H1 (cell line): ENCODE results near the gene EPS8. TPM values are rescaled to one million over a fixed set of nuclear protein-coding genes. Genes with fewer than 3 reads are reported as not detected.

ENCODE experiments used
- CTCF ChIA-PET: fragments of 300-600 bp; sonication (Branson Sonifier 250); formaldehyde crosslinking; loops from one replicate; lab custom pipeline; 2021; ENCODE audit not compliant: partially characterized antibody; lab: Charles Lee
- POLR2A ChIA-PET: fragments of 300-600 bp; sonication (Branson Sonifier 250); formaldehyde crosslinking; loops from one replicate; lab custom pipeline; 2021; ENCODE audit warnings: inconsistent platforms; ENCODE audit not compliant: partially characterized antibody; lab: Charles Lee
- DNase-seq, 2 experiments: peaks; one replicate each; pipeline versions ENCODE4 v3.0.0 to v3.0.0-alpha.2; 2010 to 2022; ENCODE audit warnings: low spot score in 2 of 2, low read depth in 1 of 2, mixed read lengths in 1 of 2
- FAIRE-seq: peaks from 2 replicates; lab custom pipeline; 2011; peaks lifted over from hg19 to GRCh38; lab: Jason Lieb, UNC
- H2AFZ ChIP-seq: 2 replicates; pipeline ENCODE4 v1.8.1; 2012; ENCODE audit warnings: low read length, inconsistent platforms
- H2AK5ac ChIP-seq: 2 replicates; pipeline ENCODE4 v1.6.1; 2013; ENCODE audit warnings: low read depth, low read length
- H2BK120ac ChIP-seq: replicated peaks from 2 replicates; pipeline ENCODE3; 2013; ENCODE audit warnings: low read depth, low read length, inconsistent platforms
- H2BK12ac ChIP-seq: 2 replicates; pipeline ENCODE4 v1.6.1; 2013; ENCODE audit warnings: low read depth, low read length
- H2BK15ac ChIP-seq: 2 replicates; pipeline ENCODE4 v1.6.1; 2013; ENCODE audit warnings: low read length
- H2BK20ac ChIP-seq: 2 replicates; pipeline ENCODE4 v1.6.1; 2013; ENCODE audit warnings: low read length
- H2BK5ac ChIP-seq: 2 replicates; pipeline ENCODE4 v1.6.1; 2013; ENCODE audit warnings: low read depth, low read length
- H3K14ac ChIP-seq: 2 replicates; pipeline ENCODE4 v1.6.1; 2013; ENCODE audit warnings: inconsistent platforms; ENCODE audit not compliant: insufficient read length
- H3K18ac ChIP-seq: 2 replicates; pipeline ENCODE4 v1.6.1; 2013; ENCODE audit warnings: low read length; ENCODE audit errors: extremely low read depth
- H3K23ac ChIP-seq: 2 replicates; pipeline ENCODE4 v1.6.1; 2013; ENCODE audit warnings: inconsistent platforms; ENCODE audit not compliant: insufficient read length
- H3K23me2 ChIP-seq: 2 replicates; pipeline ENCODE4 v1.6.1; 2013; ENCODE audit warnings: low read depth, low read length
- H3K27ac ChIP-seq: 2 replicates; pipeline ENCODE4 v1.6.1; 2011; ENCODE audit warnings: low read depth, low read length, inconsistent platforms
- H3K27me3 ChIP-seq, 4 experiments: replicated peaks in 1 of 4; 1 replicate in 1 of 4; 2 replicates in 3 of 4; pipeline versions ENCODE4 v1.6.1 to v1.8.1; 2011 to 2013; ENCODE audit warnings: low read length in 3 of 4, mild to moderate bottlenecking in 3 of 4, inconsistent platforms in 2 of 4, mixed read lengths in 2 of 4, moderate library complexity in 1 of 4; ENCODE audit not compliant: control insufficient read depth in 3 of 4, insufficient read depth in 3 of 4; ENCODE audit errors: extremely low read depth in 1 of 4
- H3K36me3 ChIP-seq, 4 experiments: 2 replicates each; pipeline versions ENCODE4 v1.6.1 to v1.8.1; 2011 to 2013; ENCODE audit warnings: mild to moderate bottlenecking in 4 of 4, low read length in 3 of 4, moderate library complexity in 2 of 4, control low read depth in 1 of 4, inconsistent platforms in 1 of 4; ENCODE audit not compliant: insufficient read depth in 4 of 4, control insufficient read depth in 2 of 4
- H3K4ac ChIP-seq: replicated peaks from 2 replicates; pipeline ENCODE3; 2013; ENCODE audit warnings: low read length, low read depth, mixed read lengths, inconsistent platforms; ENCODE audit not compliant: insufficient read length
- H3K4me1 ChIP-seq, 4 experiments: replicated peaks in 1 of 4; 1 replicate in 1 of 4; 2 replicates in 3 of 4; pipeline versions ENCODE4 v1.6.1 to v1.8.1; 2011 to 2013; ENCODE audit warnings: low read length in 3 of 4, inconsistent platforms in 2 of 4, mixed read lengths in 1 of 4; ENCODE audit not compliant: insufficient read depth in 4 of 4, control insufficient read depth in 3 of 4
- H3K4me2 ChIP-seq, 2 experiments: 2 replicates each; pipeline versions ENCODE4 v1.6.1 to v1.8.1; 2011 to 2013; ENCODE audit warnings: low read depth in 2 of 2, low read length in 2 of 2, control low read depth in 1 of 2, inconsistent platforms in 1 of 2, mild to moderate bottlenecking in 1 of 2; ENCODE audit not compliant: insufficient read depth in 1 of 2
- H3K4me3 ChIP-seq, 4 experiments: fragments of 200-600, 300-600 bp in 1 of 4; sonication (generic), shearing (Covaris generic), sonication (Bioruptor Twin) in 1 of 4; 2 replicates each; pipeline versions ENCODE4 v1.5.1 to v1.8.1; 2011 to 2016; ENCODE audit warnings: low read length in 4 of 4, low read depth in 3 of 4, control low read depth in 2 of 4, inconsistent platforms in 2 of 4, mild to moderate bottlenecking in 2 of 4, mixed read lengths in 1 of 4, moderate library complexity in 1 of 4; ENCODE audit not compliant: insufficient read depth in 2 of 4; ENCODE audit errors: extremely low read depth in 1 of 4
- H3K56ac ChIP-seq: replicated peaks from 2 replicates; pipeline ENCODE3; 2013; ENCODE audit warnings: low read depth, mild to moderate bottlenecking, mixed read lengths, low read length, inconsistent platforms; ENCODE audit not compliant: insufficient read length
- H3K79me1 ChIP-seq: 2 replicates; pipeline ENCODE4 v1.6.1; 2013; ENCODE audit warnings: low read depth, low read length, control low read depth
- H3K79me2 ChIP-seq, 2 experiments: 2 replicates each; pipeline versions ENCODE4 v1.6.1 to v1.8.1; 2012 to 2013; ENCODE audit warnings: low read length in 2 of 2, mild to moderate bottlenecking in 2 of 2, inconsistent platforms in 1 of 2; ENCODE audit not compliant: insufficient read depth in 2 of 2, control insufficient read depth in 1 of 2
- H3K9ac ChIP-seq, 4 experiments: replicated peaks in 1 of 4; 1 replicate in 1 of 4; 2 replicates in 3 of 4; pipeline versions ENCODE4 v1.6.1 to v1.8.1; 2011 to 2013; ENCODE audit warnings: low read depth in 3 of 4, low read length in 3 of 4, control low read depth in 2 of 4, mild to moderate bottlenecking in 2 of 4, moderate library complexity in 2 of 4, inconsistent platforms in 1 of 4; ENCODE audit errors: extremely low read depth in 1 of 4
- H3K9me3 ChIP-seq, 2 experiments: 2 replicates each; pipeline versions ENCODE4 v1.6.1 to v1.8.1; 2012 to 2013; ENCODE audit warnings: mild to moderate bottlenecking in 2 of 2, moderate library complexity in 2 of 2, control low read depth in 1 of 2, inconsistent platforms in 1 of 2, low read depth in 1 of 2, low read length in 1 of 2, mixed read lengths in 1 of 2; ENCODE audit not compliant: insufficient read depth in 2 of 2
- H4K20me1 ChIP-seq, 2 experiments: replicated peaks in 1 of 2; 2 replicates each; pipeline versions ENCODE3 to v1.8.1; 2011 to 2013; ENCODE audit warnings: inconsistent platforms in 2 of 2, low read length in 2 of 2, mild to moderate bottlenecking in 1 of 2; ENCODE audit not compliant: insufficient read depth in 2 of 2, control insufficient read depth in 1 of 2
- H4K5ac ChIP-seq: 2 replicates; pipeline ENCODE4 v1.6.1; 2013; ENCODE audit warnings: low read length, low read depth, mixed read lengths, inconsistent platforms; ENCODE audit not compliant: insufficient read length
- H4K8ac ChIP-seq: 2 replicates; pipeline ENCODE4 v1.8.0; 2013; ENCODE audit warnings: mild to moderate bottlenecking, moderate library complexity, low read length, inconsistent platforms; ENCODE audit not compliant: insufficient read depth; ENCODE audit errors: extremely low read depth
- H4K91ac ChIP-seq: replicated peaks from 2 replicates; pipeline ENCODE3; 2013; ENCODE audit warnings: low read length, mixed read lengths, inconsistent platforms; ENCODE audit not compliant: insufficient read length
- CBX5 ChIP-seq: fragments of 300-800, 300-1000 bp; sonication (generic); IDR thresholded peaks from 2 replicates; pipeline ENCODE4 v1.7.1; 2016; ENCODE audit warnings: antibody characterized with exemption, low read length, low read depth
- RXRA ChIP-seq: IDR thresholded peaks from 2 replicates; pipeline ENCODE4 v1.6.1; 2011; ENCODE audit warnings: low read depth, mild to moderate bottlenecking, low read length, moderate library complexity; ENCODE audit not compliant: insufficient read depth
- TEAD4 ChIP-seq: IDR thresholded peaks from 2 replicates; pipeline ENCODE4 v1.6.1; 2012; ENCODE audit warnings: low read depth, low read length, inconsistent platforms, mixed read lengths
- ZNF274 ChIP-seq: IDR thresholded peaks from 2 replicates; pipeline ENCODE4 v1.7.0; 2012; ENCODE audit warnings: low read length, borderline replicate concordance; ENCODE audit errors: extremely low read depth
- WGBS, 2 experiments: shearing (Covaris generic) in 1 of 2; methylation state at CpG; one replicate each; pipeline versions ENCODE4 v1.1.6 to v1.1.7; 2013 to 2015; ENCODE audit warnings: low lambda C conversion rate in 2 of 2, mixed read lengths in 2 of 2, inconsistent platforms in 1 of 2, low coverage in 1 of 2, missing lambda C conversion rate in 1 of 2; ENCODE audit not compliant: insufficient replicate concordance in 2 of 2, insufficient coverage in 1 of 2, insufficient read length in 1 of 2; ENCODE audit errors: extremely low coverage in 1 of 2, missing lambda C conversion rate in 1 of 2; 5-methylcytosine and 5-hydroxymethylcytosine counted together
- polyA plus RNA-seq, 7 experiments: library from polyadenylated mRNA; depleted of rRNA in 3 of 7; stranded (reverse) in 5 of 7; unstranded in 2 of 7; fragments of >200 nt in 5 of 7; fragments of 200-250 nt in 2 of 7; gene quantifications; 1 replicate in 5 of 7; 2 replicates in 1 of 7; 4 replicates in 1 of 7; pipeline versions ENCODE4 v1.2.1 to v1.2.3, GENCODE V29; 2011 to 2013; ENCODE audit warnings: missing spikeins in 2 of 7, mixed read lengths in 2 of 7
- total RNA-seq: library from RNA; stranded (reverse); fragmentation: NEBNext Ultra II Directional; extraction: Animal tissue kit (Norgen Biotek cat#: 25700); gene quantifications from 2 replicates; pipeline ENCODE4 v1.2.1, GENCODE V29; 2021

The EPS8 gene
- total and polyA plus RNA-seq, 2 of the 8 experiments (the other 6 are each of a cell fraction or from before 2014, with no cell fraction given) = 3.0 to 4.6 TPM

DNA sequence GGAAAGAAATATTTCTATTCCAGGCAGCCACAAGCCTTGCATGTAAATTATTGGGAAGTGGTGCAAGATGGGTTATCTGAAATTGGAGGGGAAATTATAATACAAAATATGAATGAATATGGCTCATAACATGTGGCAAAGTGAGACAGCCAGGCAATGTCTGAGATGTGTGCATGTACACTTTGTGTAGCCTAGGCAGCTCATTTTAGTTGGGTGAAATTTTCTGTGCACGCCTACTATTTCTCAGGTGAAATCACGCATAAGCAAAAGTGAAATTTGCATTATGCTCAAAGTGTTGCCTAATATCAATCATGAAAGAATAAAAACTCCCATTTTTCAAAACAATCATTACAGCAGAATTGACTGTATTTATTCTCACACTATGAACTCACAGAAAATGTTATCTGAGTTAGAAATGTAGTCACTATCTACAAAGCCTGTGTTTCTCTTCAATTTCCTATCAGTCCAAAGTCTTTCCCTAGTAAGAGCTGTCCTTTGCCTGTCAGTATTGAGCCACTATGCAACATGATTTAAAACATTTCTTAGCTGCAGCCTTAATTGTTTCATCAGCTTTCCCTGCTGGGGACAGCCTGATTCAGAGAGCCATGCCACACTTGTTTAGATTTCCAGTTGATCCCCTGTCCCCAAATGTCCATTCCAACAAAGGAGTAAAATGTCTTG, 80.7 kb downstream of the EPS8 start:
- H3K23ac ChIP-seq = no peak overlapping the region
- POLR2A ChIA-PET = no interaction called here
- no peaks in the 10 kb centered on the region for H3K36me3 ChIP-seq
- H2AFZ ChIP-seq = no peak overlapping the region
- H3K9me3 ChIP-seq = no peaks in the 10 kb centered on the region
- H3K4ac ChIP-seq = no peak overlapping the region
- H3K9ac ChIP-seq = no peak overlapping the region
- no peak overlapping the region for H3K4me2 ChIP-seq
- H3K79me1 ChIP-seq = no peaks in the 10 kb centered on the region
- no peak overlapping the region for H4K5ac ChIP-seq
- CTCF ChIA-PET = no interaction called here
- no peak overlapping the region for H2BK12ac ChIP-seq
- WGBS, 2 experiments = 96% methylated on average over 2 of the region's 2 CpGs; no CpG with 5 or more reads in 1 of the 2 experiments
- DNase-seq = no peak
- H3K18ac ChIP-seq = no peak overlapping the region
- FAIRE-seq = peak; percentile 36
- no peak overlapping the region for H4K8ac ChIP-seq
- peaks cover 0 to 5% (median 2%) of the 10 kb centered on the region in 4 experiments; a peak in 3 of 7 replicates for H3K4me1 ChIP-seq
- no peaks in the 10 kb centered on the region for H3K79me2 ChIP-seq
- no peak overlapping the region for H3K27ac ChIP-seq
- H4K91ac ChIP-seq = no peak overlapping the region
- no peak overlapping the region for H2BK120ac ChIP-seq
- H2BK20ac ChIP-seq = no peak overlapping the region
- H3K23me2 ChIP-seq = no peaks in the 10 kb centered on the region
- no peak overlapping the region for H2AK5ac ChIP-seq
- TF ChIP-seq RXRA (no peak), CBX5 (no peak), TEAD4 (no peak), ZNF274 (no peak)
- TF ChIP-seq, all 59 proteins: peak for 0
- Histone ChIP-seq H4K20me1 (no peaks in the 10 kb centered on the region), H3K56ac (no peak overlapping the region), H2BK5ac (no peak overlapping the region), H2BK15ac (no peak overlapping the region), H3K27me3 (no peaks in the 10 kb centered on the region), H3K14ac (no peak overlapping the region), H3K4me3 (no peak overlapping the region)
